H9 (cell line): ENCODE data around the gene ZCWPW1. TPM values are rescaled to one million over a fixed set of nuclear protein-coding genes. Genes with fewer than 3 reads are reported as not detected.

Experiments
- DNase-seq: peaks from one replicate; pipeline ENCODE4 v3.0.0-alpha.2; 2017
- H2AFZ ChIP-seq: one replicate; pipeline ENCODE4 v1.6.1; 2013; ENCODE audit warnings: mild to moderate bottlenecking, low read length, control low read depth, moderate library complexity
- H2AK5ac ChIP-seq: 2 replicates; pipeline ENCODE4 v1.6.1; 2013; ENCODE audit warnings: low read length, control low read depth, mixed read lengths; ENCODE audit not compliant: insufficient read length
- H2BK120ac ChIP-seq: one replicate; pipeline ENCODE4 v1.6.1; 2013; ENCODE audit warnings: low read depth, mild to moderate bottlenecking, low read length, control low read depth, inconsistent platforms; ENCODE audit not compliant: poor library complexity, severe bottlenecking
- H2BK12ac ChIP-seq: 2 replicates; pipeline ENCODE4 v1.6.1; 2013; ENCODE audit warnings: low read length, control low read depth, mixed read lengths, low read depth; ENCODE audit not compliant: insufficient read length
- H2BK15ac ChIP-seq: 2 replicates; pipeline ENCODE4 v1.6.1; 2013; ENCODE audit warnings: low read depth, low read length, control low read depth
- H2BK20ac ChIP-seq: one replicate; pipeline ENCODE4 v1.6.1; 2013; ENCODE audit warnings: low read depth, mild to moderate bottlenecking, low read length, control low read depth, inconsistent platforms; ENCODE audit not compliant: poor library complexity, severe bottlenecking
- H2BK5ac ChIP-seq: 2 replicates; pipeline ENCODE4 v1.6.1; 2013; ENCODE audit warnings: low read length, control low read depth, mixed read lengths; ENCODE audit not compliant: insufficient read length
- H3K14ac ChIP-seq: 2 replicates; pipeline ENCODE4 v1.6.1; 2013; ENCODE audit warnings: low read length, control low read depth; ENCODE audit not compliant: insufficient read depth
- H3K18ac ChIP-seq: 2 replicates; pipeline ENCODE4 v1.6.1; 2013; ENCODE audit warnings: low read depth, mild to moderate bottlenecking, mixed read lengths, low read length, control low read depth; ENCODE audit not compliant: insufficient read length
- H3K23ac ChIP-seq: 2 replicates; pipeline ENCODE4 v1.6.1; 2013; ENCODE audit warnings: low read length, control low read depth, mixed read lengths, low read depth; ENCODE audit not compliant: insufficient read length
- H3K23me2 ChIP-seq: 2 replicates; pipeline ENCODE4 v1.6.1; 2013; ENCODE audit warnings: low read depth, mild to moderate bottlenecking, mixed read lengths, low read length, control low read depth; ENCODE audit not compliant: insufficient read length, poor library complexity, severe bottlenecking
- H3K27ac ChIP-seq: 2 replicates; pipeline ENCODE4 v1.5.1; 2013; ENCODE audit warnings: low read length, control low read depth, mixed read lengths, low read depth; ENCODE audit not compliant: insufficient read length
- H3K27me3 ChIP-seq: 2 replicates; pipeline ENCODE4 v1.6.1; 2013; ENCODE audit warnings: low read length, control low read depth, inconsistent platforms; ENCODE audit not compliant: insufficient read depth
- H3K4ac ChIP-seq: 2 replicates; pipeline ENCODE4 v1.6.1; 2013; ENCODE audit warnings: low read depth, mild to moderate bottlenecking, control low read depth, inconsistent platforms, low read length, moderate library complexity
- H3K4me1 ChIP-seq: 2 replicates; pipeline ENCODE4 v1.6.1; 2013; ENCODE audit warnings: low read length, control low read depth, inconsistent platforms; ENCODE audit not compliant: insufficient read depth
- H3K4me2 ChIP-seq: 2 replicates; pipeline ENCODE4 v1.6.1; 2013; ENCODE audit warnings: low read length, control low read depth, mixed read lengths; ENCODE audit not compliant: insufficient read length, insufficient read depth
- H3K56ac ChIP-seq: 2 replicates; pipeline ENCODE4 v1.6.1; 2013; ENCODE audit warnings: low read depth, mild to moderate bottlenecking, mixed read lengths, low read length, control low read depth; ENCODE audit not compliant: insufficient read length
- H3K79me1 ChIP-seq: 2 replicates; pipeline ENCODE4 v1.6.1; 2013; ENCODE audit warnings: low read depth, mild to moderate bottlenecking, moderate library complexity, low read length, control low read depth, inconsistent platforms; ENCODE audit not compliant: insufficient read depth, poor library complexity, severe bottlenecking
- H3K79me2 ChIP-seq: 2 replicates; pipeline ENCODE4 v1.6.1; 2013; ENCODE audit warnings: low read length, control low read depth, inconsistent platforms; ENCODE audit not compliant: insufficient read depth
- H3K9ac ChIP-seq: 2 replicates; pipeline ENCODE4 v1.6.1; 2013; ENCODE audit warnings: low read length, control low read depth, mixed read lengths; ENCODE audit not compliant: insufficient read length; ENCODE audit errors: extremely low read depth
- H3K9me3 ChIP-seq: one replicate; pipeline ENCODE4 v1.6.1; 2013; ENCODE audit warnings: low read depth, low read length, inconsistent platforms; ENCODE audit not compliant: control insufficient read depth
- H3T11ph ChIP-seq: one replicate; pipeline ENCODE4 v1.6.1; 2013; ENCODE audit warnings: mild to moderate bottlenecking, low read length, control low read depth, inconsistent platforms
- H4K20me1 ChIP-seq: one replicate; pipeline ENCODE4 v1.6.1; 2013; ENCODE audit not compliant: control insufficient read depth, insufficient read length, insufficient read depth
- H4K5ac ChIP-seq: 2 replicates; pipeline ENCODE4 v1.6.1; 2013; ENCODE audit warnings: low read depth, mild to moderate bottlenecking, mixed read lengths, low read length, control low read depth; ENCODE audit not compliant: insufficient read length
- H4K8ac ChIP-seq: replicated peaks from 2 replicates; pipeline ENCODE4 v1.6.1; 2013; ENCODE audit warnings: low read length, control low read depth, mixed read lengths, low read depth; ENCODE audit not compliant: insufficient read length
- H4K91ac ChIP-seq: 2 replicates; pipeline ENCODE4 v1.6.1; 2013; ENCODE audit warnings: low read depth, mild to moderate bottlenecking, moderate library complexity, mixed read lengths, low read length, control low read depth; ENCODE audit not compliant: insufficient read length
- H3K27ac Mint-ChIP-seq, 3 experiments: 2 replicates in 2 of 3; 3 replicates in 1 of 3; pipeline ENCODE4 v1.8.0; 2020 to 2021; ENCODE audit warnings: mixed read lengths in 3 of 3, mild to moderate bottlenecking in 1 of 3, moderate library complexity in 1 of 3
- H3K27me3 Mint-ChIP-seq: 2 replicates; pipeline ENCODE4 v1.8.0; 2021; ENCODE audit warnings: low read depth, mild to moderate bottlenecking, moderate library complexity, mixed read lengths
- H3K36me3 Mint-ChIP-seq, 3 experiments: 2 replicates in 2 of 3; 3 replicates in 1 of 3; pipeline ENCODE4 v1.8.0; 2020 to 2021; ENCODE audit warnings: low read depth in 3 of 3, mixed read lengths in 3 of 3; ENCODE audit not compliant: insufficient read depth in 1 of 3
- H3K4me1 Mint-ChIP-seq, 2 experiments: 2 replicates each; pipeline ENCODE4 v1.8.0; 2020; ENCODE audit warnings: mixed read lengths in 2 of 2
- H3K4me3 Mint-ChIP-seq, 2 experiments: 2 replicates in 1 of 2; 3 replicates in 1 of 2; pipeline ENCODE4 v1.8.0; 2020 to 2021; ENCODE audit warnings: mild to moderate bottlenecking in 2 of 2, mixed read lengths in 2 of 2, moderate library complexity in 1 of 2
- H3K9me3 Mint-ChIP-seq, 2 experiments: 2 replicates in 1 of 2; 3 replicates in 1 of 2; pipeline ENCODE4 v1.8.0; 2020; ENCODE audit warnings: mild to moderate bottlenecking in 2 of 2, mixed read lengths in 2 of 2, moderate library complexity in 1 of 2
- WGBS: extraction: QIAGEN DNeasy Blood & Tissue Kit; methylation state at CpG from one replicate; pipeline ENCODE4 v1.1.7; 2013; ENCODE audit warnings: missing lambda C conversion rate, low lambda C conversion rate, mixed read lengths; ENCODE audit not compliant: insufficient read length; ENCODE audit errors: extremely low coverage; 5-methylcytosine and 5-hydroxymethylcytosine counted together
- total RNA-seq: library from RNA; stranded (reverse); gene quantifications from 2 replicates; pipeline ENCODE4 v1.2.1, GENCODE V29; 2021
- TF ChIP-seq, protein P1 (sequence below): fragments of 200-600 bp; sonication (generic); conservative IDR thresholded peaks from 3 replicates; pipeline ENCODE4 v1.8.0; 2021; ENCODE audit warnings: antibody characterized with exemption, mild to moderate bottlenecking

ZCWPW1 gene
- total RNA-seq, 1 experiment from 2014 or later, result 1.1 TPM

DNA sequence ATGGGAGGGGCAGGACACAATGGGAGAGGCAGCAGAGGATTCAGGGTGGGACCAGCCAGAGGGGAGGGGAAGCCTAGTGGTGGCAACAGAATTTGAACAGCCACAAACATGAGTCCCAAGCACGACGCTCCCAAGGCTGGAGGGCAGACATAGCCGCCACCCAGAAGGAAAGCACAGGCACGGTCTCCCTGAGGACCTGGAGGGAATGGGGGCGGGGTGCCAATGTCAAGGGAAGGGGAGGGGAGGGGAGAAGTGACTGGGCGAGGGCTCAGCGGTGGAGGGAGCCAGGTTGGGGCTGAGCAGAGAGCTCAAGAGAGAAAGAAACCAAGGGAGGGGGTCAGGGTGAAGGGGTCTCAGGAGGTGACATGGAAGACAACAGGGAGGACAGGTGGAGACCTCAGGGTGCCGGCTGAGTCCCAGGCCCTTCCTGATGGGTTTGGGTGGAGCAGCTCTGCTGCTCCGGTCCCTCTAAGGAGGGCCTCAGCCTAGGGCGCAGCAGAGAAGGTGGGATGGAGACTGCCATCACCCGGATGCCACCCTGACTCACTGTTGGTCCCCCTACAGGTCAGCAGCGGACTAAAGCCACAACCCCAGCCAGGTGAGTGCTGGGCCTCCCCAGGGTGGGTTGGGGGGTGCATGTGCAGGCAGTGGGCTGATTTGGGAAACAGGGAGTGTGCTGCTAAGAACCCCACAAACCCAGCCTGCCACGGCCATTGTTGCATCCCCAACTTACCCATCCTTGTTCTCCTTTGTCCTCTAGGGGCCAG, 31.0 kb downstream of the ZCWPW1 start:
- Histone ChIP-seq H3K4me1 (no peaks in the 10 kb centered on the region), H3K4ac (no peak overlapping the region), H2BK120ac (no peak overlapping the region), H3K23ac (no peak overlapping the region), H3K23me2 (peaks cover 2% of the 10 kb centered on the region), H2BK15ac (no peak overlapping the region), H3K14ac (no peak overlapping the region), H3K9ac (no peak overlapping the region), H3K79me2 (no peaks in the 10 kb centered on the region), H3K56ac (no peak overlapping the region), H4K5ac (no peak overlapping the region), H3K4me2 (no peak overlapping the region), H3K9me3 (no peaks in the 10 kb centered on the region), H2BK5ac (no peak overlapping the region), H2AK5ac (no peak overlapping the region), H4K8ac (no peak overlapping the region), H4K91ac (no peak overlapping the region), H4K20me1 (no peaks in the 10 kb centered on the region), H3K27me3 (no peaks in the 10 kb centered on the region), H3K18ac (no peak overlapping the region), H2BK20ac (no peak overlapping the region), H3K79me1 (no peaks in the 10 kb centered on the region), H2AFZ (no peak overlapping the region), H3T11ph (no peak overlapping the region), H2BK12ac (no peak overlapping the region), H3K27ac (no peak overlapping the region)
- DNase-seq, result peak; percentile 49
- TF ChIP-seq, protein P1, sequence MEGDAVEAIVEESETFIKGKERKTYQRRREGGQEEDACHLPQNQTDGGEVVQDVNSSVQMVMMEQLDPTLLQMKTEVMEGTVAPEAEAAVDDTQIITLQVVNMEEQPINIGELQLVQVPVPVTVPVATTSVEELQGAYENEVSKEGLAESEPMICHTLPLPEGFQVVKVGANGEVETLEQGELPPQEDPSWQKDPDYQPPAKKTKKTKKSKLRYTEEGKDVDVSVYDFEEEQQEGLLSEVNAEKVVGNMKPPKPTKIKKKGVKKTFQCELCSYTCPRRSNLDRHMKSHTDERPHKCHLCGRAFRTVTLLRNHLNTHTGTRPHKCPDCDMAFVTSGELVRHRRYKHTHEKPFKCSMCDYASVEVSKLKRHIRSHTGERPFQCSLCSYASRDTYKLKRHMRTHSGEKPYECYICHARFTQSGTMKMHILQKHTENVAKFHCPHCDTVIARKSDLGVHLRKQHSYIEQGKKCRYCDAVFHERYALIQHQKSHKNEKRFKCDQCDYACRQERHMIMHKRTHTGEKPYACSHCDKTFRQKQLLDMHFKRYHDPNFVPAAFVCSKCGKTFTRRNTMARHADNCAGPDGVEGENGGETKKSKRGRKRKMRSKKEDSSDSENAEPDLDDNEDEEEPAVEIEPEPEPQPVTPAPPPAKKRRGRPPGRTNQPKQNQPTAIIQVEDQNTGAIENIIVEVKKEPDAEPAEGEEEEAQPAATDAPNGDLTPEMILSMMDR, result peak; percentile 40; the same call in 2 of the 3 replicates
- WGBS, result no CpG with 5 or more reads among the region's 13 CpGs
- no peak overlapping the region for H3K4me3 Mint-ChIP-seq
- no peak overlapping the region for H3K27ac Mint-ChIP-seq
- peaks cover 37% of the 10 kb centered on the region for H3K27me3 Mint-ChIP-seq
- H3K4me1 Mint-ChIP-seq, result peaks cover 16 to 34% of the 10 kb centered on the region in 2 experiments
- no peaks in the 10 kb centered on the region for H3K9me3 Mint-ChIP-seq
- H3K36me3 Mint-ChIP-seq, result no peaks in the 10 kb centered on the region
